ENCODE data around the gene CRISPLD2.
"Not testable (repeated sequence)": the region's sequence is repeated elsewhere in the genome, so short reads cannot be mapped to it uniquely, and the experiment has no call there.

Gene CRISPLD2

GRCh38 chr16:84821728-84822689, 2.2 kb downstream of the CRISPLD2 start:
- DNase-seq (ENCODE audit: low spot score), result no peak

DNA sequence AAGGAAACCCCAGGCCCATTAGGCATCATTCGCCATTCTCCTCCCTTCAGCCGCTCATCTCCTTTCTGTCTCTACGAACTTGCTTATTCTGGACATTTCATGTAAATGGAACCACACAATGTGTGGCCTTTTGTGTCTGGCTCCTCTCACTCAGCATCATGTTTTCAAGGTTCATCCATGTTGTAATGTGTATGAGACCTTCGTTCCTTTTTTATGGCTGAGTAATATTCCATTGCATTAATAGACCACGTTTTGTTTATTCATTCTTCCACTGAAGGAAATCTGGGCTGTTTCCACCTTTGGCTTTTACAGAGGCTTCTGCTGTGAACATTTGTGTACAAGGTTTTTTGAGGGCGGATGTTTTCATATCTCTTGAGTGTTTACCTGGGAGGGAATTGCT, 3.2 kb downstream of the CRISPLD2 start:
- no peak for DNase-seq (ENCODE audit: low spot score)

DNA sequence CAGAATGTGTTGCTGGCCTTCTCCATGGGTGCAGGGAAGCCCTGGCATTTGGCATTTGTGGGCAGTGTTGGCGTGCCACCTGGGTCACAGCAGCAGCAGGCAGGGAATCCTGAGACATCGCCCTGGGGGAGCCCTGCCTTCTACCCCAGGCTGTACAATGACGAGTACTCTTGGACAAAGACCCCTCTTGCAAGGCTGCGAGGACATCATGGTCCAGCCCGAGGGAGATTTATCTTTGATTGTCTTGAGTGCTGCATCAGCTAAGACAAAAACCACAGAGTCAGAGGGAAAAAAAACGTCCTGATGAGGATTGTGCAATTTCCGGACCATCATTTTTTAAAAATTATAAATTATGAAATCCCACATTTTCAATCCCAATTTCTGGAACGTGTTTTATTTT, 3.7 kb downstream of the CRISPLD2 start:
- no peak for DNase-seq (ENCODE audit: low spot score)

DNA sequence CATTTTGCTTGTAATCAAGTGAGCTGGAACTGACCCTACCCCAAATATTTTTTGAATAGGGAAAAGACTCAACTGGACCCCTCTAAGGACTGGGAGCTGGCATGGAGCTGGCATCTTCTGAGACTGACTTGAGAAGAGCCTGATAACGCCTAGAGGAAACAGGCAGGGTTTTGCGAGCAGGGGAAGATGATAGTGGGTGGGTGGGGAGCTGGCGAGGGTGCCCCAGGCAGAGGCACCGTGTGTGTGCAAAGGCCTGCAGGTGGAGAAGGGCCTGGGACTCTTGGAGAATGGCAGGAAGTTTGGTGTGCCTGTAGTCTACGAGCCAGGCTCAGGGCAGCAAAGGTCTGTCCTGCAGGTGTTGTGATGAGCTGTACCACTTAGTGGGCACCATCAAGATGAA, 4.1 kb downstream of the CRISPLD2 start:
- no peak for DNase-seq (ENCODE audit: low spot score)

DNA sequence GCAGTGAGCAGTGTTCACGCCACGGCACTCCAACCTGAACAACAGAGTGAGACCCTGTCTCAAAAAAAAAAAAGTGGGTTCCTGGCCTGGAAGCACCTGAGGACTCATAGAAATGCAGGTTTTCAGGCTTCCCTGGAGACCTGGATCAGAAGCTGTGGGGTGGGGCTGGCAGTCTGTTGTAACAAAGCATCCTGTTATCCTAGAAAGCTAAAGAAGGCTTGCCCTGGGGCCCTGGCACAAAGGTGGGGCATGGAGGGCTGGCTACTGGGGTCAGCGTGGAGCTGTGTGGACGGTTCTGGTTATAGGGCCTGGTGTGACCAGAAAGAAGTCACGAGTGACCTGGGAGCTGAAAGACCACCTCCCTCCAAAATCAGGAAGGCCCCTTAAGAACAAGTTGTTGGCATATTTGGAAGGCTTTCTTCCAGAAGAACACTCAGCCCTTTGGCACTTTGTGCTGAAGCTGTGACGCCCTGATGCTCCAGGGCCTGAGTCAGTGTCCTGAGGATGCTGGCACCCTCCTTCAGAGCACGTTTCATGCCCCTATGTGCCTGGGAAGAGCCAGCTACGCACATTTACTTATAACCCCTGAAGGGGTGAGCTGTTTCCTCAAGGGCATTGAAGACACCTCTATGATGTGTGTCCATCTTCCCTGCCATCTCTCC, 6.2 kb downstream of the CRISPLD2 start:
- no peak for DNase-seq (ENCODE audit: low spot score)

DNA sequence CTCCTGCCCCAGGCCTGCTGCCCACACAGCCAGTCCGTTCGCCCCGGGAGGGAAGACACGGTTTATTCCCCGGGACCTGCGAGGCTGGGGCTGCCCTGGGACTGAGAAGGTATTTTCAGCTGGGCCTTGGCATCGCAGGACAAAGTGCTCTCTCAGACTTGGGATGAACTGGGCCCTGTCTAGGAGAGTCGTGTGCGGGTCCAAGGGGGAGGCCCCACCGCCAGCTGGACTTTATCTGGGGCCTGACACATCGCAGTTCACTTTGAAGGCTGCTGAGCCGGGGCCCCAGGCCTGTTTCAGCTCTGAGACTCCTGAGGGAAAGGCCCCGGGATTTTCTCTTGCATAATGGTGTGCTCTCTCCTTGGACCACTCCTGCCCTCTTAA, 6.8 kb downstream of the CRISPLD2 start:
- DNase-seq (ENCODE audit: low spot score), result no peak

- DNase-seq (ENCODE audit: low spot score), result no peak
These were observed 7.4 kb downstream of the CRISPLD2 start for GRCh38 chr16:84827131-84827574.

- no peak for DNase-seq (ENCODE audit: low spot score)
These were observed 8.1 kb downstream of the CRISPLD2 start for GRCh38 chr16:84827897-84828296.

DNA sequence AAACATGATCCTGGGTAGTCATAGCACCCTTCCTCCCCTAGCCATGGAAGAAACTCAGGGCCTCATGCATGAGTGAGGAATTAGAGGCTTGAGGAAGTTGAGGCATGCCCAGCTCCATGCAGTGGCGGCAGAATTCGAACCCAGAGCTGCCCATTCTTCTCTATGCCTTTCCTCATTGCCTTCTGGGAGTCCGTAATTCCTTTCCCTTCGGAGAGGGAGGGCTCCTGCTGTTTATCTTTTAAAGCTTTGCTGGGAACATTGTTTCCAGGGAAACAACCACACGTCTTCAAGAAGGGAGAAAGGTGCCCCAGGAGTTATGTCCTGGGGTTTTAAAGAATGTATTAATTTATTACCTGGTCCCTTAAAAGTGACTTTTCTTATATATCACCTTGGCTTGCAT, 8.5 kb downstream of the CRISPLD2 start:
- DNase-seq (ENCODE audit: low spot score), result no peak

GRCh38 chr16:84829168-84829965, 9.6 kb downstream of the CRISPLD2 start:
- DNase-seq (ENCODE audit: low spot score), result no peak

GRCh38 chr16:84830765-84831384, 11.1 kb downstream of the CRISPLD2 start:
- DNase-seq (ENCODE audit: low spot score), result no peak

DNA sequence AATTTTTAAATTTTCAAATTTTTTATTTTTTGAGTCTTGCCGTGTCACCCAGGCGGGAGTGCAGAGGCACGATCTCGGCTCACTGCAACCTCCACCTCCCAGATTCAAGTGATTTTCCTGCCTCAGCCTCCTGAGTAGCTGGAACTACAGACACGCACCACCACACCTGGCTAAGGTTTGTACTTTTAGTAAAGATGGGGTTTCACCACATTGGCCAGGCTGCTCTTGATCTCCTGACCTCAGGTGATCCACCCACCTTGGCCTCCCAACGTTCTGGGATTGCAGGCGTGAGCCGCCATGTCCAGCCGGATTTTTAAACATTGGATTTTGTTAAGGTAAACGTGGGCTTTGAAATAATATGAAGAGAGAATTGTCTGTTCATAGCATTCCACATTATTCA, 11.9 kb downstream of the CRISPLD2 start:
- DNase-seq (ENCODE audit: low spot score), result not testable (repeated sequence)

GRCh38 chr16:84832488-84833143, 12.8 kb downstream of the CRISPLD2 start:
- no peak for DNase-seq (ENCODE audit: low spot score)

- no peak for DNase-seq (ENCODE audit: low spot score)
These were observed 13.3 kb downstream of the CRISPLD2 start for GRCh38 chr16:84833144-84833500.

DNA sequence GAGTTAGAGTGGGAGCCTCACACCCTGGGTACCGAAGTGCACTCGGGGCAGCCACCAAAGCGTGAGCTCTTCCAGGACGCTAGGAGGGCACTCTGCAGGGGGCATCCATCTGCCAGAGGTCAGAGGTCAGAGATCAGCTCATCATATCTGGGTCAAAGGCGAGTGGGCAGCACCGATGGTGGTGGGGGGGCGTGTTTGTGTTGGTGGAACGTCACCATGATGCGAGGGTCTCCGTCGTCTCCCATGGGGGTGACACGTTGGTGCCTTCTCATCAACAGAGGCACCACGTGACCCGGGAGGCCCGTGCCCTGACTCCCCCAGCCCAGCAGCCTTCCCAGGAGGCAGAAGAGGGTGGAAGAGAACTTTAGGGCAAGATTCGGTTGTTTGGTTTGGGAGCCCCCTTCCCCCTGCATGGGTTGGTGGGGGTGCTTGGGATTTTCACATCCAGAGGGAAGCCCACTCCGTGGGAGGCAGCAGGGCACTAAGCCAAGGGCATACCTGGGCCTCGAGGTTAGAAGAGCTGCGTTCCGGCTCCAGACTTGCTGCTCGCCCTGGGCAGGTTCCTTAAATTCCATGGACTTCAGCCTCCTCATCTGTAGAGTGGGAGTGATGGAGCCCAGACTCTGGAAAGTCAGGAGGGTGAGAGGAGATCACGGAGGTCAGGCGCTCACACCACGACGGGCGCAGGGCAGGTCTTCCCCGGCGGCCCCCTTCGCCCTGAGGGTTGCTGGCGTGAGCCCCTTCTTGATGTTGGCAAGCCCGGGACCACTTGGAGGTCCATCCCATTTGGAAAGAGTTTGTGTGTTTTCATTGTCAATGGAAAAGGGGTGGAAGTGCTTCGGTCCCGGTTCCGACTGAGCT, 14.0 kb downstream of the CRISPLD2 start:
- DNase-seq (ENCODE audit: low spot score), result no peak

DNA sequence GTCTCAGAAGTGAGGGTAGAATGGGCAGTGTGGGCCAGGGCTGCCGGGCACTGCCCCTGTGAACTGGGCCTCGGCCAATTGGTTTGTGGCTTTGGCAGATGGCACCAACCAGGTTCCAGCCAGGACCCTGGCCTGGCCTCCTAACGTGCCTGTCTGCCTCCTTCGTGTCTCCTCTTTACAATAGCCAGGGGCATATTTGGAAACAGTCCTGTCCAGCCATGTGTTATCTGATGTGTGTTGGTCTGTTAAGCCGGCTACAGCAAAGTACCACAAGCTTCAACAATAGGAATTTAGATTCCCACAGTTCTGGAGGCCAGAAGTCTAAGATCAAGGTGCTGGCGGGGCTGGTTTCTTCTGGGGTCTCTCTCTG, 14.6 kb downstream of the CRISPLD2 start:
- DNase-seq (ENCODE audit: low spot score), result no peak

DNA sequence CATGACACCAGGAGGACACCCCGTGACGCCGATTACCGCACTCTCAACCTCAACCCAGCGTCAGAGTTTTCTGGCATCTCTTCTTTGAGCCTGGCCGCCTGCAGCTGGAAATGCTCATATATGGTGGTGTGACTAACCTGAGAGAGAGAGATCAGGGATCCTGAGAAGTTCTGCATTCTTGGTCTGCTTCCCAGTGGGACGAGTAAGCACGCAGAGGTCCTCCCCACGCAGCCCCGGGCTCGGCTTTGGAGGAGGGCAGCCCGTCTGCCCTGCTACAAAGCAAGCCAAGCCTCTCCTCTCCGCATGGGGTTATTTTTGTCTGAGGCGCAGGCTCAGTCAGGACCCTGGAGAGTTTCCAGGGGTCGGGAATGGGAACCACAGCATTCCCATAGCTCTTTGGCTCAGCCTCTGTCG, 16.5 kb downstream of the CRISPLD2 start:
- no peak for DNase-seq (ENCODE audit: low spot score)

GRCh38 chr16:84836967-84837366, 17.2 kb downstream of the CRISPLD2 start:
- DNase-seq (ENCODE audit: low spot score), result no peak

- DNase-seq (ENCODE audit: low spot score), result no peak
These were observed 18.7 kb downstream of the CRISPLD2 start for GRCh38 chr16:84838383-84838948.

- DNase-seq (ENCODE audit: low spot score), result no peak
These were observed 19.3 kb downstream of the CRISPLD2 start for GRCh38 chr16:84839054-84839453.

All from hematopoietic multipotent progenitor cell treated with erythropoietin and hydrocortisone succinate and interleukin-3 and kit ligand, for 17 days (in vitro differentiated cells).